Left renal pelvis (tissue), 4 donors: Measurements from ENCODE around the gene GAMT. TPM values are rescaled to one million over a fixed set of nuclear protein-coding genes. Genes with fewer than 3 reads are reported as not detected.

Experiments
- DNase-seq, 4 donors: peaks; one replicate each; pipeline ENCODE4 v3.0.0-alpha.2; 2013; ENCODE audit warnings: low read depth in 4 of 4, low spot score in 3 of 4
- polyA plus RNA-seq, 4 donors: library from polyadenylated mRNA; unstranded; fragments of 120-200 nt; gene quantifications; one replicate each; pipeline ENCODE4 v1.2.1, GENCODE V29; 2013; ENCODE audit not compliant: insufficient read length in 4 of 4

The GAMT gene
- polyA plus RNA-seq, 4 donors = 24.2 to 37.3 (median 30.3) TPM

DNA sequence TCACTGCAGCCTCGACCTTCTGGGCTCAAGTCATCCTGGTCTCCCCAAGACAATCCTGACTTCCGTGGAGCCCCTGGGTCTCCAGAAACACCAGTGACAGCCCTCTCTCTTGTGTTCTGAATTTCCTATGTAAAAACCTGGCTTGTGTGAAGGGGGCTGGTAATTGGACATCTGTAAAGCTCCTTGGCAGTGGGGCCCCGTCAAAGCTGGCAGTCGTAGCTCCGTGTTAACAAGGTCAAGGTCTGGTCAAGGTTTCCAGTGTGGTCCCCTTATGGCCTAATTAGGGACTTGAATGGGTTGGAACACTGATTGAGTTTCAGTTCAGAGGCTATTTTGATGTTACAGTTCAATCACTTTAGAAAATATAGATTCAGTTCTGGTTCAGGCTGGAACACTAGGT, 50.5 kb downstream of the GAMT start:
- DNase-seq = no peak

DNA sequence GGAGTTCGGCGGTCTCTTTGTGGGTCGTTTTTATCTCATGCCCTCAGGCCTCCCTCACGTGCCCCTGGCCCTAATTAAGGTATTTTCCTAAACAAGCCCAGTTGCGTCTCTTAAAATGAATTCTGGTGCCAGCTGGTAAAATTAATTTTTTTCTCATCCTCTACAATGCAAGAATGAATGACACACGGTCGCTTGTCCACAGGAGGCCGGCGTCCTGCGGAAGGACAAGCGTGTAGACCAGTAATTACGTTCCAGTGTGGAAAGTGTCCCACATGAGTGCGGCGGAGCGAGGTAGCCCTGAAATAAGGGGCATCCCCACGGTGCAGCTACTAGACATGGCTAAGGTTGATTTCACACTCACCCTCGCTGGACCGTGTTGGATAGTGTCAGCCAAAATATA, 52.1 kb downstream of the GAMT start:
- no peak for DNase-seq

Other genes starting within 250 kb of the GAMT start
- gene SBNO2, start 227.3 kb downstream of the GAMT start, polyA plus RNA-seq = 10 to 100 TPM; 10.6 to 21.1 (median 15.1) TPM
- gene STK11, start 195.8 kb downstream of the GAMT start, polyA plus RNA-seq = 10 to 100 TPM; 44.9 to 65.2 (median 55.9) TPM
- gene CBARP, start 163.5 kb downstream of the GAMT start, polyA plus RNA-seq = 1 to 10 TPM; 1.4 to 3.5 (median 1.9) TPM
- gene ATP5F1D, start 159.8 kb downstream of the GAMT start, polyA plus RNA-seq = 100 to 1,000 TPM in 1 of 4 donors, 10 to 100 TPM in 3; 56.5 to 155 (median 92.1) TPM
- gene MIDN, start 153.0 kb downstream of the GAMT start, polyA plus RNA-seq = 10 to 100 TPM; 45.4 to 73.1 (median 48.0) TPM
- gene CIRBP, start 132.2 kb downstream of the GAMT start, polyA plus RNA-seq = 100 to 1,000 TPM; 704 to 940 (median 807) TPM
- 10 to 100 TPM; 13.3 to 29.7 (median 15.8) TPM for gene FAM174C, start 126.0 kb downstream of the GAMT start, polyA plus RNA-seq
- 1 to 10 TPM; 1.8 to 4.6 (median 3.1) TPM for gene EFNA2, start 115.7 kb downstream of the GAMT start, polyA plus RNA-seq
- gene NDUFS7, start 17.6 kb downstream of the GAMT start, polyA plus RNA-seq = 10 to 100 TPM; 32.0 to 90.9 (median 46.4) TPM
- 100 to 1,000 TPM in 1 of 4 donors, 10 to 100 TPM in 3; 61.7 to 103 (median 80.9) TPM for gene DAZAP1, start 6.0 kb upstream of the GAMT start, polyA plus RNA-seq
- gene RPS15, start 36.9 kb upstream of the GAMT start, polyA plus RNA-seq = 100 to 1,000 TPM; 544 to 886 (median 605) TPM
- gene APC2, start 48.6 kb upstream of the GAMT start, polyA plus RNA-seq = 1 to 10 TPM; 1.0 to 1.5 (median 1.2) TPM
- gene C19orf25, start 77.7 kb upstream of the GAMT start, polyA plus RNA-seq = 10 to 100 TPM; 16.5 to 37.0 (median 21.9) TPM
- 1 to 10 TPM; 2.1 to 9.8 (median 5.2) TPM for gene PCSK4, start 88.8 kb upstream of the GAMT start, polyA plus RNA-seq
- gene REEP6, start 89.6 kb upstream of the GAMT start, polyA plus RNA-seq = 10 to 100 TPM in 2 of 4 donors, 1 to 10 TPM in 2; 2.2 to 23.5 (median 14.0) TPM
- gene ADAMTSL5, start 111.5 kb upstream of the GAMT start, polyA plus RNA-seq = 1 to 10 TPM in 2 of 4 donors, under 1 TPM in 2; 0.79 to 2.5 (median 0.96) TPM
- under 1 TPM; 0.11 to 0.70 (median 0.35) TPM for gene PLK5, start 122.5 kb upstream of the GAMT start, polyA plus RNA-seq
- gene MEX3D, start 166.8 kb upstream of the GAMT start, polyA plus RNA-seq = 10 to 100 TPM; 21.8 to 33.4 (median 31.2) TPM
- 10 to 100 TPM; 43.1 to 80.9 (median 44.9) TPM for gene MBD3, start 191.3 kb upstream of the GAMT start, polyA plus RNA-seq
- gene UQCR11, start 203.9 kb upstream of the GAMT start, polyA plus RNA-seq = 100 to 1,000 TPM in 2 of 4 donors, 10 to 100 TPM in 2; 86.3 to 159 (median 107) TPM